ES-I3 (cell line): ENCODE results near the gene TUBA1B.
"Not testable (repeated sequence)": the region's sequence is repeated elsewhere in the genome, so short reads cannot be mapped to it uniquely, and the experiment has no call there.

ENCODE experiments used
- H3K36me3 ChIP-seq: 2 replicates; pipeline ENCODE4 v1.6.1; 2013; ENCODE audit warnings: mild to moderate bottlenecking, low read length, control low read depth, moderate library complexity; ENCODE audit not compliant: insufficient read depth
- H3K4me1 ChIP-seq: 2 replicates; pipeline ENCODE4 v1.6.1; 2013; ENCODE audit warnings: mild to moderate bottlenecking, control low read depth, low read length; ENCODE audit not compliant: insufficient read depth
- H3K9ac ChIP-seq: 2 replicates; pipeline ENCODE4 v1.6.1; 2013; ENCODE audit warnings: low read depth, mild to moderate bottlenecking, low read length, moderate library complexity
- H3K9me3 ChIP-seq: 2 replicates; pipeline ENCODE4 v1.6.1; 2013; ENCODE audit warnings: mild to moderate bottlenecking, low read length, moderate library complexity; ENCODE audit not compliant: control insufficient read depth, insufficient read depth

TUBA1B gene

DNA sequence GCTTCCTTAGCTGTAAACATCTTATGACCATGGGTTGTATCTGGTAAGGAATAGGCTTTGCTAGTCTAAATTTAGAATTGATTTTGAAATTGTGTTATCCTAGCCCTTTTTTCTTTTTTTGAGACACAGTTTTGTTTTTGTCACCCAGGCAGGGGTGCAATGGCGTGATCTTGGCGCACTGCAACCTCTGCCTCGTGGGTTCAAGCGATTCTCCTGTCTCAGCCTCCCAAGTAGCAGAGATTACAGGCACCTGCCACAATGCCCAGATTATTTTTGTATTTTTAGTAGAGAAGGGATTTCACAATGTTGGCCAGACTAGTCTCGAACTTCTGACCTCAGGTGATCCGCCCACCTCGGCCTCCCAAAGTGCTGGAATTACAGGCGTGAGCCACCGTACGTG is 2.4 kb upstream of the TUBA1B start:
- no peaks in the 10 kb centered on the region; the same call in 1 of the 2 replicates for H3K4me1 ChIP-seq
- peaks cover 14% of the 10 kb centered on the region for H3K36me3 ChIP-seq
- H3K9ac ChIP-seq: no peak overlapping the region
- no peaks in the 10 kb centered on the region for H3K9me3 ChIP-seq

DNA sequence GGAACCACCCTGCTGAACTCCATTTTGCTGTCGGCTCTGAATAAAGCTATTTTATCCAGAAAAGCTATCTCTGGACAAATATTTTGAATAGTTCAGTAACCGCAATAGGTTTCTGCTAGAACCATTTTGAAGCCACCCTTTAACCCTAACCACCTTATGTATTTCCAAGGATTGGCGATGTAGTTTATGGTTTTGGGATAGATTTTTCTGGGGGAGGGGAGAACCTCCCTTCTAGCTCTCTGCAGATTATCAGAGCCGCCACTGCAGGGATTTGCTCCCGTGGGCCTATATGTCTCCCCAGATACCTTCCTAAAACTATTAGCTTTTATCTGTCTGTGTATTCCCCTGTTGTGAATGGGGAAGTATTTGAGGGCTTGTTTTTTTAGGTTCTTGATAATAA is 1.8 kb upstream of the TUBA1B start:
- H3K36me3 ChIP-seq: peaks cover 15% of the 10 kb centered on the region
- no peaks in the 10 kb centered on the region for H3K9me3 ChIP-seq
- no peaks in the 10 kb centered on the region; the same call in 1 of the 2 replicates for H3K4me1 ChIP-seq
- H3K9ac ChIP-seq: no peak overlapping the region

DNA sequence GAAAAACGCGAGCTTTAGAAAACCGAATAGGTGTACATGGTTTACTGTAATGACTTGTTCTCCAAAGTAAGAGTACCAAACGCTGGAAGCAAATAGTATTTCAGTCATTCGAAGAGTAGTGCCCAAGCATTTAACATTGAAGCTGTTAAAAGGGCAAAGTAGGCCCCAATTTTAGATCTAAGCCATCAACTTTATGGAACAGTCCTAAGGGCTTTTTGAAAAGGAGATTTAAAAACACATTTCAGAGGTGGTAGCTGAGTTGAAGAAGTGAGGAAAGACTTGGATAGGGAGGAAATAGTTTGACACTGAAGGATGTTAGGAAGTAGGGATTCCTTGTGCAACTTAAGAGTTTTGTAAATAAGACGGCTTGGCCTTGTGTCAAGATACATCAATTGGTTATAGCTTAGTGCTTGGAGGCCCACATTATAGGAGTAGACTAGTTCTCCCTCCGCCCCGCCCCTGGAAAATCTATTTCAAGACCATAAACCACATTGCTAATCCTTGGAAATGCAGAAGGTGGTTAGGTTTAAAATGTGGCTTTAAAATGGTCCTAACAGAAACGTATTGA is 783 bp upstream of the TUBA1B start:
- H3K36me3 ChIP-seq: peaks cover 15% of the 10 kb centered on the region
- peak overlapping the region; percentile 64 for H3K9ac ChIP-seq
- no peaks in the 10 kb centered on the region for H3K9me3 ChIP-seq
- H3K4me1 ChIP-seq: no peaks in the 10 kb centered on the region; the same call in 1 of the 2 replicates

DNA sequence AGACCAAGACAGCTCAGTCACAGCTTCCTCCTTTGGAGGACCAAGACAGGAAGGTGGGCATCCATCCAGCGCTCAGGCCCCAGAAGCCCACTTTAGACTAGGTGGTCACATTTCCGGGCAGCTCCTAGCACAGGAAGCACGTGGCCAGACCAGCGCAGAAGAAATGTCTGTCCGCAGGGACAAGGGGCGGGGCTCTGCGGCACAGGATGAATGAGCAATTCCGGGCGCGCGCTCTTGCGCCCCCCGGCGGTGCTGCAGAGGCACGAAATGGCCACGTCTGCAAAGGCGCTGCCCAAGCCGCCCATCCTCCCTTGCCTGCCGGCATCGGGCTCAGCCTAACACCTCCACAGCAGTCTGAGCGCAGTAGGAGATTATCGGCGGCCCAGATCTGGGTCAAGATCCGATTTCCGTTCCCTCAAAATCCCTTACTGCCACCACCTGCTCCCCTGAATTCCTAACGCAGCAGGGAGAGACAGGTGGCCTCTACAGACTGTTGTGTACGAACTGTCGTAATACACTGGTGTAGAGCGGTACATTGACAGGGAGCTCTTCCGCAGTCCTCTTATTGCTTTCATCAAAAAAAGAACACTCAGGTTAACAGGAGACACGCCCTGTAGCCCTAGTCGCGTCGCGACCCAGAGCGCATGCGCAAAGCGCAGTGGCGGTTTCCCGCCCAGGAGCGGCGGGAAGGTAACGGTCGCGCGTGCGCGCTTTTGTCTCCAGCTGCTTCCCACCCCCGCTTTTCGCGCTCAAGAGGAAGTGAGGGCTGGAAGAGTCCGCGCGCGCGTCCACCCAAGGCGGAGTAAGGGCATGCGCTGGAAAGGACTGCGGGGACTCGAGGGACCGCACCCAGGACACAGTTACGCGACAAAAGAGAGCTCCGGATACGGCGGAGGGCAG is 794 bp downstream of the TUBA1B start:
- Histone ChIP-seq H3K9me3 (no peaks in the 10 kb centered on the region), H3K4me1 (no peaks in the 10 kb centered on the region; the same call in 1 of the 2 replicates), H3K36me3 (peaks cover 15% of the 10 kb centered on the region), H3K9ac (peak overlapping the region; percentile 64)

DNA sequence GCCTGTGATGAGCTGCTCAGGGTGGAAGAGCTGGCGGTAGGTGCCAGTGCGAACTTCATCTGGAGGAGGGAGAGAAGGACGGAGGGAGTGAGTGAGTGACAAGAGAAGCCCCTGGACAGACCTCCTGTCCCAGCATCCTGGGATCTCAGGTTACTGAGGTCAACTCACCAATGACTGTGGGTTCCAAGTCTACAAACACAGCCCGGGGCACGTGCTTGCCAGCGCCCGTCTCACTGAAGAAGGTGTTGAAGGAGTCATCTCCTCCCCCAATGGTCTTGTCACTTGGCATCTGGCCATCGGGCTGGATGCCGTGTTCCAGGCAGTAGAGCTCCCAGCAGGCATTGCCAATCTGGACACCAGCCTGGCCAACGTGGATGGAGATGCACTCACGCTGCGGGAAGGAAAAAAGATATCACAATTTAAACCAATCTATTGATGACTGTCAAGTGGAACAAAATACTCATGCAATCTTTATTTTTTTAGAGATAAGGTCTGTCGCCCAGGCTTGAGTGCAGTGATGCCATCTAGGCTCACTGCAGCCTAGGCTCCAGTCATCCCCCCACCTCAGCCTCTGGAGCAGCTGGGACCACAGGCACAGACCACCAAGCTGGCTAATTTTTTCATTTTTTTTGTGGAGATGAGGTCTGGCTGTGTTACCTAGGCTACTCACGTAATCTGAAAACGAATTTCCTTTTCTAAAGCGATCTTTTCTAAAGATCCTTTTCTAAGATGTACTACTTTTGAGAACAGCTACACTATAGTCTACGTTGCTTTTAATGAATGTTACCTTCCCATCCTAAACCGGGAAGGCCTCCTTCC is 1.7 kb downstream of the TUBA1B start:
- H3K4me1 ChIP-seq: no peaks in the 10 kb centered on the region; the same call in 1 of the 2 replicates
- H3K36me3 ChIP-seq: peaks cover 15% of the 10 kb centered on the region

DNA sequence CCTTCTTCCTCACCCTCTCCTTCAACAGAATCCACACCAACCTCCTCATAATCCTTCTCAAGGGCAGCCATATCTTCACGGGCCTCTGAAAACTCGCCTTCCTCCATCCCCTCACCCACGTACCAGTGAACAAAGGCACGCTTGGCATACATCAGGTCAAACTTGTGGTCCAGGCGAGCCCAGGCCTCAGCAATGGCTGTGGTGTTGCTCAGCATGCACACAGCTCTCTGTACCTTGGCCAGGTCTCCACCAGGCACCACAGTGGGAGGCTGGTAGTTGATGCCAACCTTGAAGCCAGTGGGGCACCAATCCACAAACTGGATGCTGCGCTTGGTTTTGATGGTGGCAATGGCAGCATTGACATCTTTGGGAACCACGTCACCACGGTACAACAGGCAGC is 3.2 kb downstream of the TUBA1B start:
- peaks cover 15% of the 10 kb centered on the region for H3K36me3 ChIP-seq
- H3K9me3 ChIP-seq, H3K9ac ChIP-seq, H3K4me1 ChIP-seq: not testable (repeated sequence)

More for the DNA sequence above, 1.7 kb downstream of the TUBA1B start:
- peak overlapping the region; percentile 64; the same call in 1 of the 2 replicates for H3K9ac ChIP-seq
- H3K9me3 ChIP-seq: no peaks in the 10 kb centered on the region

DNA sequence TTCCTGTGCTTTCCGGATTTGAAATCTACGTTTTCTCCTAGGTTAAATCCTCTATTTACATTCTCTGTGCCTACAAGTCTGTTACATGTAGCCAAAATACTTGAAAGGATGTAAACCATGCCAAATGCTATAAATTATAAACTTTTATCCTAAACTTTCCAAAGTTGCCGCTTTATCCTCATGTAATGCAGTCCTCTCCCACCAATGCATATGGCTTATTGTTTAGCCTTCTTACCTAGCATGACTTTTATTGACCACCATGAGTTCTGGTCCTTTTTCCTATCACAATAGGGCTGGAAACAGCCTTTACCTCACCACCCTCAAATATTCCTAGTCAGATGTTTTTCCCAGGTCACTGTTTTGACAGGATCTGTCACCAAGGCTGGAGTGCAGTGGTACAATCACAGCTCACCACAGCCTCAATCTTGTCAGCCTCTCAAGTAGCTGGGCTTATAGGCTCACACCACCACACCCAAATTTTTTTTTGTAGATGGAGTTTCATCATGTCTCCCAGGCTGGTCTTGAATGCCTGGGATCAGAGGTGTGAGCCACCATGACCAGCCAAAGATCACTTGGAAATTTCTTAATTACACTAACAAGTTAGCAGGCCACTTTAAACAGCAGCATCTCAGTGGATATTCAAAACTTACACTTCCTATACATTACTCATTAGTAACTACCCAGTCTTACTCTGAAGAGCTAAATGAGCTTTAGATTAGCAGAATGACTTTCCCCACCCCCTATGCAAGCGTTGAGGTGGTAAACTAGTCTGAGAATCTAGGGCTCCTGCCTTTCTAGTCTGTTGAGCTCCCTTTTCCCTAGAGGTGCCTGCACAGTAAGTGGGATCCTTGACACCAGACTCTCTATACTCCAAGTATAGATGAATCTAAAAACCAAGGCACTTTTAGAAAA is 4.1 kb downstream of the TUBA1B start:
- H3K36me3 ChIP-seq: peaks cover 15% of the 10 kb centered on the region
- H3K4me1 ChIP-seq: no peaks in the 10 kb centered on the region
- no peak overlapping the region for H3K9ac ChIP-seq
- no peaks in the 10 kb centered on the region for H3K9me3 ChIP-seq

DNA sequence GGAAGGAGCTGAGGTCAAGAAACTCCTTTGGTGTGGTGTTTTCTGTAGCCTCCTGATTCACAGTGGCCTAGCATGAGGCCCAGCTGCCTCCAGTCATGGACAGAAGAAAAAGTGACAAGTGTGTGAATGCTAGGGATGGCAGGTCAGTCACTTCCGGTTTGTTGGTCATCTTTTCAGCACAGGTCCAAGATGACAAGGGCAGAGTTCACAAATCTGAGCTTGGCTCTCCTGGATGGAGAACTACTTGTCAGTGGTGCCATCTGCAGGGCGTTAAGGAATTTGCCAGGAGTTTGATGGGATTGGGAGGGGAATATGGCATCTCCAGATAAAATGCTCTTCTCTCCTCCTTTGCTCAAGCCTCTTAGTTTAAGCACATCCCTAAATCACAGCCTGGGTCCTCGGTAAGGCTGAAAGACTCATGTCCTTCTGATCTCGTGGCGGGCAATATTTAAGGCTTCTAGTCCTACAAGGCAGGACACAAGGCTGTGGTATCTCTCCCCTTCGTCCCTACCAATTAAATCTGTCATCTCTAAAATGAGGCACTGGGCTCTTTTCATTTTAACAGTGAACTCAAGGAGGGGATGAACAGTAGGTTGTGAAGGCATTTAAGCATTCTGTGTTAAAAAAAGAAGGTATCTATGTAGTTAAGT is 10.0 kb downstream of the TUBA1B start:
- Histone ChIP-seq H3K36me3 (no peaks in the 10 kb centered on the region), H3K4me1 (no peaks in the 10 kb centered on the region), H3K9me3 (no peaks in the 10 kb centered on the region), H3K9ac (no peak overlapping the region)

DNA sequence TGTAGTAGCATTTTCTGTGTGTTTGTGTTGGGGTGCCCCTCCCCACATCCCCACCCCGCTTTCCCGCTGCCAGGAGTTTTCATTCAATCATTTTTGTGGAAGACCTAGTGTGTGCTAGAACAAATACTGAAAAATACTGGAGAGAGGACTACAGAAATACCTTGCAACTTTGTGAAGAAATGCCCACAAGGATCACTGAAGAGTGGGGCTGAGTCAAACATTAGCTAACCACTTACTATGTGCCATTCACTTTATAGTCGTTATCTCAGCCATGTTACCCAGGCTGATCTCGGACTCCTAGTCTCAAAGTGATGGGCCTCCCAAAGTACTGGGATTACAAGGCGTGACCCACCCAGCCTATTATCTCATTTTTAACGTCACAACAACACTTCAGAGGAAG is 20.0 kb downstream of the TUBA1B start:
- H3K36me3 ChIP-seq: no peaks in the 10 kb centered on the region
- 0 out of 2 replicates have a peak, but pooled peaks cover 3% of the 10 kb centered on the region for H3K4me1 ChIP-seq
- peak overlapping the region; percentile 95; the same call in 1 of the 2 replicates for H3K9ac ChIP-seq
- H3K9me3 ChIP-seq: no peaks in the 10 kb centered on the region

DNA sequence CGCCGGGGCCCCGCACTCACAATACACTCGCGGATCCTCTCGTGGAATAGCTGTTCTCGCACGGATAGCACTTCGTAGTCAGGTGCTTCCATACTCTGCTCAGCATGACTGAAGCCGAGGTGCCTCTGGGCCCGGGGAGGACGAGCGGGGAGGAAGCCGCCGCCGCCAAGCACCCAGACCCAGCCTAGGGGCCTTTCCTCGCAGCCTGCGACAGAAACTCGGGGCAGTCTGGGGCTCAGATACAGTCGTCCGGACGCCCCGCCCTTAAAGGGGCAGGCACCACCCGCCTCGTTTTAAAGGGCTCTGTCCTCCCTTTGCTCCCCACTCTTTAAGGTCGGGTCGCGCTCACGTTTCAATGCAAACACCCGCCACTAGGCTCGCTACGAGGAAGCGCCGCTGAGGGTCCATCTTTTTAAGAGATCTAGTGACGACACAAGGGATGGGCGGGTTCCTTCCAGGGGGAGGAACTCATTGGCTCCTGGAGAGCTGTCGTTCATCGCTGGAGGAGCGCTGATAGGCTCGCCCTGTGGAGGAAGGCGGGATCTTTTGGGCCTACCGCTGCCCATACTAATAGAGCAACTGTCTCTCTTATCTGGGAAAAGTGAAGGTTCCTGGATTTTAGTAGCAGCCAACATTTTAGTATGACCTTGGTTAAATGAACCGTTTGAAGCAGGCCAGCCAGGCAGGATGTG is 20.6 kb downstream of the TUBA1B start, which contains the start of gene LMBR1L:
Gene LMBR1L, minus strand, starts transcription at position 384 of the 692 bp plus-strand sequence. Its CDS starts 292 bp downstream, at position 92.
- Histone ChIP-seq H3K4me1 (0 out of 2 replicates have a peak, but pooled peaks cover 3% of the 10 kb centered on the region), H3K9me3 (no peaks in the 10 kb centered on the region), H3K9ac (peak within 1 kb of the TSS; percentile 95), H3K36me3 (0 out of 2 replicates have a peak, but pooled peaks cover 2% of the 10 kb centered on the region)

DNA sequence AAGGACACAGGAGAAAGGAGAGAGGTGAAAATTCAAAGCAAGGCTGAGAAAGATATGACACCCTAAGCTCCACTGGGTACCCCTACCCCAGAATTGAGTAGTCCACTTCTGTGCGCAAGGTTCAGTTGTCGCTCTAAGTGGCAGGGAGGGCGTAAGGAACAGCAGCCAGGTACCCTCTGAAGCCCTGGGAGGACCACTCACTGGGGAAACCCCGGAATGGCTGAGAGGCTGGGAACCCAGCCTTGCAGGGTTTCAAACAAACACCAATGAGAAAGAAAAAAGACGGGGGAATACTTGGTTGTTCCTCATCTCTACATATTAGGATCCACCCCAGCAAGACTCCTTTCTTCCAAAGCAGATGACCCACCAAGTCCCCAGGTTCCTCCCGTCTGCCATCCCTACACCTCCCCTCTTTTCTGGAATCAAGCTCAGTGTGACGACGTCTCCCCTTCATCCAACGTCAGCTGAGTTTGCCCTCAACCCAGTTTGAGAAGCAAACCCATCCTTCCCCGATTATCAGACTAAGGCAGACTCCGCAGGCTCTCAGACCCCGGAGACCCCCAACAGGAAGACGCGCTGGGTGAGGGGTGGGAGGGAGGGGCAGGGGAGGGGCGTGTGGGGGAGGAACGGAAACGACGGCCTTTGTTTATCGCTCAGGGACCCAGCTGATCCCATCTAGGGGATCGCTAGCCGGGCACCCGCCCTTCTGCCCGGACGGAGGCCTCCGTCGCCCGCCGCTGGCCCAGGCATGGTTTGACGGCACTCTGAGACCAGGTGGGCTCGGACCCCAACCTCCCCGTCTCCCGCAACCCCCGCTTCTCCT is 21.3 kb downstream of the TUBA1B start:
- 0 out of 2 replicates have a peak, but pooled peaks cover 3% of the 10 kb centered on the region for H3K36me3 ChIP-seq
- H3K4me1 ChIP-seq: 0 out of 2 replicates have a peak, but pooled peaks cover 3% of the 10 kb centered on the region
- H3K9me3 ChIP-seq: no peaks in the 10 kb centered on the region
- peak overlapping the region; percentile 95 for H3K9ac ChIP-seq

DNA sequence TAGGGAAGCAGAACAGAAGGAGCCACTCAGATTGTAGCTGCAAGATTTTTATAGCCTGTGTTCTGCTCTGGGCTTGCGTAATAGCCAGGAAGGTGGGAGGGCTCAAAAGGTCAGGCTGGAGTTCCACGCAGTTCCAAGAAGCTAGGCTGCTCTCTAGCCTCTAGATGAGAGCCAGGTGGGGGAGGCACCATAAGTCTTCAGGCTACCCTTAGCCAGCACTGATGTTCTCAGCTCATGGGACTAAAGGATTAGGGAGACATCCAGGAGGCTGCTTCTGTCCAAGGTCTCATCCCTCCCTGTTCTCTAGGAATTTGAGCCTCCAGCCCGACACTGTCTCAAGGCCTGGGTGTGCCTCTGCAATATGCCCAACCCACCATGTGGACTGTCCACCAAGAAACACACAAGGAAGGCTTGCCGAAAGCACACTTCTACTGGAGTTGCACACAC is 22.2 kb downstream of the TUBA1B start:
- H3K9me3 ChIP-seq: no peaks in the 10 kb centered on the region
- 0 out of 2 replicates have a peak, but pooled peaks cover 3% of the 10 kb centered on the region for H3K4me1 ChIP-seq
- H3K36me3 ChIP-seq: 0 out of 2 replicates have a peak, but pooled peaks cover 3% of the 10 kb centered on the region
- H3K9ac ChIP-seq: peak overlapping the region; percentile 41; the same call in 1 of the 2 replicates
